Measurements from ENCODE around the gene URB1.

URB1 gene

GRCh38 chr21:32413697-32414578 is 21.1 kb upstream of the URB1 start:
- no peak for TF ChIP-seq CTCF (IDR thresholded peaks at IDR 0.05)

GRCh38 chr21:32413015-32413504 is 20.2 kb upstream of the URB1 start:
- no peak for TF ChIP-seq CTCF (IDR thresholded peaks at IDR 0.05)

GRCh38 chr21:32412162-32413014 is 19.6 kb upstream of the URB1 start, which contains the start of gene EVA1C:
Gene EVA1C, plus strand, starts transcription at chr21:32412706. Its CDS starts 148 bp downstream, at chr21:32412854.
- TF ChIP-seq CTCF (IDR thresholded peaks at IDR 0.05), result peak; percentile 18; the same call in 1 of the 2 replicates

GRCh38 chr21:32411350-32412161 is 18.7 kb upstream of the URB1 start:
- TF ChIP-seq CTCF (IDR thresholded peaks at IDR 0.05), result no peak

GRCh38 chr21:32410916-32411315 is 18.1 kb upstream of the URB1 start:
- TF ChIP-seq CTCF (IDR thresholded peaks at IDR 0.05), result no peak

GRCh38 chr21:32410291-32410690 is 17.5 kb upstream of the URB1 start:
- no peak for TF ChIP-seq CTCF (IDR thresholded peaks at IDR 0.05)

- no peak for TF ChIP-seq CTCF (IDR thresholded peaks at IDR 0.05)
Observed at GRCh38 chr21:32406405-32406804, 13.6 kb upstream of the URB1 start.
